Activated CD4-positive, alpha-beta T cell treated with anti-CD3 and anti-CD28 coated beads, Interleukin-2, amount 10 ng/mL, durations not matched to agents 7 days and 5 days (primary cell): ENCODE data around the gene DENND5A. TPM values are rescaled to one million over a fixed set of nuclear protein-coding genes. Genes with fewer than 3 reads are reported as not detected.

Experiments used
- CTCF ChIA-PET: fragments of 350-600 bp; sonication (Branson Sonifier 250); formaldehyde crosslinking; loops from one replicate; lab custom pipeline; 2021; ENCODE audit warnings: antibody characterized with exemption; lab: Charles Lee
- POLR2A ChIA-PET: fragments of 350-600 bp; sonication (Branson Sonifier 250); formaldehyde crosslinking; loops from one replicate; lab custom pipeline; 2021; ENCODE audit warnings: antibody characterized with exemption; lab: Charles Lee
- DNase-seq: peaks from one replicate; pipeline ENCODE4 v3.0.0-alpha.2; 2020
- H3K27ac Mint-ChIP-seq: one replicate; pipeline ENCODE4 v1.8.0; 2021; ENCODE audit warnings: mild to moderate bottlenecking, moderate library complexity, mixed read lengths
- H3K27me3 Mint-ChIP-seq: one replicate; pipeline ENCODE4 v1.8.0; 2021; ENCODE audit warnings: mixed read lengths
- H3K36me3 Mint-ChIP-seq: one replicate; pipeline ENCODE4 v1.8.0; 2021; ENCODE audit warnings: low read depth, mixed read lengths
- H3K4me1 Mint-ChIP-seq: one replicate; pipeline ENCODE4 v1.8.0; 2021; ENCODE audit warnings: mixed read lengths
- H3K4me3 Mint-ChIP-seq: one replicate; pipeline ENCODE4 v1.8.0; 2021; ENCODE audit warnings: mild to moderate bottlenecking, moderate library complexity, mixed read lengths
- H3K9me3 Mint-ChIP-seq: one replicate; pipeline ENCODE4 v1.8.0; 2021; ENCODE audit warnings: mixed read lengths
- total RNA-seq, 2 experiments: library from RNA; stranded (reverse); gene quantifications; one replicate each; pipeline ENCODE4 v1.2.3, GENCODE V29; 2021

The DENND5A gene
- total RNA-seq, 2 experiments from 2014 or later, result 70.2 to 93.5 TPM

- H3K9me3 Mint-ChIP-seq, result no peaks in the 10 kb centered on the region
- peaks cover 5% of the 10 kb centered on the region for H3K4me1 Mint-ChIP-seq
- ChIA-PET POLR2A (interaction anchor here (0.5 kb wide), 1 partner anchor 314 kb away, joined by 3 read pairs; no protein-coding TSS in a partner anchor), CTCF (interaction anchor here (1.3 kb wide), 1 partner anchor 13 kb away, joined by 3 read pairs; no protein-coding TSS in a partner anchor)
- DNase-seq, result no peak
- no peaks in the 10 kb centered on the region for H3K27me3 Mint-ChIP-seq
- no peak overlapping the region for H3K4me3 Mint-ChIP-seq
- H3K27ac Mint-ChIP-seq, result no peak overlapping the region
- H3K36me3 Mint-ChIP-seq, result peaks cover 53% of the 10 kb centered on the region
These were observed 114.2 kb downstream of the DENND5A start for GRCh38 chr11:9150926-9151325.

DNA sequence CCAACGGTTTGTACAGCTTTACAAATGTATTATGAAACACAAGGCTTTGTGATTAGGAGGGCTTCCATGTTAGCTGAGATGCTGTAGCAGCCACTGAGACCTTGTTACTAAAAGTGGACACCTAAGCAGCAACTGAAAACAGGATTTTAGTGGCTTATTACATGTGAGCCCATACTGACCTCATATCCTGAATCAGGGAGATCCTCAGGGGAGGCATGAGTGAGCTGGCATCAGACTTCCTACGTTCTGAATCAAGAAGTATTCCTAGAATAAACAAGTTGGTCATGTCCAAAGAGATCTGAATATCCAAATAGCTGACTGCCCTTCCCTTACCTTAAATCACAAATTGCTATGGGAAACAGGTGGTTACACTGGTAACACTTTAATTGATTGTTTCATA lies 114.6 kb downstream of the DENND5A start:
- POLR2A ChIA-PET, result no interaction called here
- Mint-ChIP-seq H3K36me3 (peaks cover 50% of the 10 kb centered on the region), H3K4me3 (no peak overlapping the region), H3K27me3 (no peaks in the 10 kb centered on the region), H3K9me3 (no peaks in the 10 kb centered on the region), H3K4me1 (peaks cover 5% of the 10 kb centered on the region), H3K27ac (no peak overlapping the region)
- CTCF ChIA-PET, result interaction anchor here (1.3 kb wide), 1 partner anchor 13 kb away, joined by 3 read pairs; no protein-coding TSS in a partner anchor
- DNase-seq, result no peak

DNA sequence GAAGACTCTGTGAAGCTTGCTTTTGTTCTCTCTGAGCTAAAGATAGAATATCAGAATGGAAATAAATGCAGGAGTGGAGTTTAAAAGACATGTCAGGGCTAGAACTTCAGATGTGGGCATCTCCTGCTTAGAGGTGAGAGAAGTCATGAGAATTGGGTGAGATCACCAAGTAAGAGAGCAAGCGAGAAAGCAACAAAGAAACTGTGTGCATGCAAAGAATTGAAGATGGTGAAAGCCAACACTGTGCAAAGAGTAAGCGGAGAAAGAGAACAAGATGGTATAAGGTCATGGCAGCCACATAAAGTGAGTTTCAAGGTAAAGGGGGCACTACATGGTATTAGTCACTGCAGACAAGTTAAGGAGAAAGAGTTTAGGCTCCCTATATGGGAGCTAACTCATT lies 116.4 kb downstream of the DENND5A start:
- ChIA-PET POLR2A (no interaction called here), CTCF (interaction anchor here (0.9 to 1.2 kb wide), 2 partner anchors 9 to 11 kb away, joined by 5 read pairs; no protein-coding TSS in a partner anchor)
- DNase-seq, result no peak
- H3K27me3 Mint-ChIP-seq, result no peaks in the 10 kb centered on the region
- peaks cover 63% of the 10 kb centered on the region for H3K36me3 Mint-ChIP-seq
- H3K9me3 Mint-ChIP-seq, result no peaks in the 10 kb centered on the region
- H3K4me3 Mint-ChIP-seq, result no peak overlapping the region
- no peak overlapping the region for H3K27ac Mint-ChIP-seq
- peaks cover 13% of the 10 kb centered on the region for H3K4me1 Mint-ChIP-seq

DNA sequence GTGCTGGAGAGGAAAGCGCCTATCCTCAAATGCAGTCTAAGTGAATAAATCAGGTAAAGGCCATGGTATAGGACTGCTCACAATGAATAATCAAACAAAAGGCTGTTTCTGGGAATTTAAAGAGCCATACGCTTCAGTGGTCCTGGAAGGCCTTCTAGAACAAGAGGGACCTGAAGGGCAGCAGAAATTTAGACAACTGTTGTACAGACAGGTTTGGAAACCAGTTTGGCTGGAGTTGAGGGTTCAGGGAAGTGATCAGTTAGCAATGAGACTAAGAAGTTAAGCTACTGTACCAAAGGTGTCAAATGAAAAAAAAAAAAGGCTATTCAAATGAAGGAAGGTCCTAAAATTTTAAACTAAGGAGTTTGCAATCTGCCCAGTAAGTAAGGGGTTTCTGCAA lies 117.1 kb downstream of the DENND5A start:
- Mint-ChIP-seq H3K9me3 (no peaks in the 10 kb centered on the region), H3K4me1 (peaks cover 13% of the 10 kb centered on the region), H3K36me3 (peaks cover 68% of the 10 kb centered on the region), H3K27ac (no peak overlapping the region), H3K4me3 (no peak overlapping the region), H3K27me3 (no peaks in the 10 kb centered on the region)
- CTCF ChIA-PET, result interaction anchor here (0.9 to 1.2 kb wide), 2 partner anchors 8 to 10 kb away, joined by 5 read pairs; no protein-coding TSS in a partner anchor
- no peak for DNase-seq
- POLR2A ChIA-PET, result no interaction called here

GRCh38 chr11:9146477-9146876 lies 118.7 kb downstream of the DENND5A start:
- Mint-ChIP-seq H3K27me3 (no peaks in the 10 kb centered on the region), H3K27ac (no peak overlapping the region), H3K9me3 (no peaks in the 10 kb centered on the region), H3K4me1 (peaks cover 13% of the 10 kb centered on the region), H3K4me3 (no peak overlapping the region), H3K36me3 (peaks cover 68% of the 10 kb centered on the region)
- ChIA-PET POLR2A (no interaction called here), CTCF (interaction anchor here (0.6 to 1.5 kb wide), 3 partner anchors 9 to 96 kb away, joined by 3 to 6 read pairs (median 5); no protein-coding TSS in a partner anchor)
- DNase-seq, result no peak

DNA sequence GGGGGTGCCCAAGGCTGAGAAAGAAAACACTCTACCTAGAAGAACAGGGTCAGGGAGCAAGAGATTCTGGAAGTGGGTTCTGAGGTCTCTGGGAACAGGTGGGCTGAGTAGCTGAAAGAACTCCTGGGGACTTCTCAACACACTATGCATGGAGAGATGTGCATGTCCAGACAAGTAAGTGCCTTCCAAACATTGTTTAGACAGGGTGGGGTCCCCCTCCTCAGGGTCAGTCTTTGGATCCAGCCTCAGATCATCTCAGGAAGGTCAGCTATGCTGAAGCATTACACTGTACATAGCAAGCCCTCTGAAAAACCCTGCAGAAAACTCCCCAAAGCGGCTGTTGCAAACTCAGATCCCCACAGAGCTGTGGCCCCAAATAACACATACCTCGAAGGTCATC lies 119.9 kb downstream of the DENND5A start:
- H3K27me3 Mint-ChIP-seq, result no peaks in the 10 kb centered on the region
- DNase-seq, result no peak
- no peaks in the 10 kb centered on the region for H3K9me3 Mint-ChIP-seq
- H3K4me1 Mint-ChIP-seq, result peaks cover 19% of the 10 kb centered on the region
- CTCF ChIA-PET, result interaction anchor here (0.6 to 1.7 kb wide), 4 partner anchors 9 to 1376 kb away, joined by 3 to 6 read pairs (median 6); no protein-coding TSS in a partner anchor
- no peak overlapping the region for H3K4me3 Mint-ChIP-seq
- peaks cover 66% of the 10 kb centered on the region for H3K36me3 Mint-ChIP-seq
- H3K27ac Mint-ChIP-seq, result no peak overlapping the region
- POLR2A ChIA-PET, result no interaction called here

DNA sequence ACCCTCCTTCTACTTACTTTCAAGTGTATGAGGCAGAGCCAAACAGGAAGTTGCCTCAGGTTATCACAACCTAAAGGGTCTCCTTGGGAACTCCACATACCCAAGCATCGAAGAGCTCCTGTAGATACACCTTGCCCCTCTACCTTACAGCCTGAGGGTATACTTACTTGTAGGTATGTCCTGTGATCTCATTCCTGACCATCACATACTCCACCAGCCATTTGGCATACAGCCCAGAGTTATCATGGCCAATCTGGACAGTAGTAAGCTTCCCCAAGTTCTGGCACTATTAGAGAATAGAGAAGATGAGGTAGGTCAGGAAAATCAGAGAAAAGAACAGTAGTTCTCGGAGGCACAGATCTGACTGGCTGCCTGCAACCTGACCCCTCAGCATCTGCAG lies 120.3 kb downstream of the DENND5A start:
- CTCF ChIA-PET, result interaction anchor here (0.6 to 1.7 kb wide), 4 partner anchors 9 to 1376 kb away, joined by 3 to 6 read pairs (median 6); no protein-coding TSS in a partner anchor
- no peak for DNase-seq
- peaks cover 21% of the 10 kb centered on the region for H3K4me1 Mint-ChIP-seq
- no peaks in the 10 kb centered on the region for H3K9me3 Mint-ChIP-seq
- no peak overlapping the region for H3K27ac Mint-ChIP-seq
- H3K27me3 Mint-ChIP-seq, result no peaks in the 10 kb centered on the region
- peaks cover 66% of the 10 kb centered on the region for H3K36me3 Mint-ChIP-seq
- H3K4me3 Mint-ChIP-seq, result no peak overlapping the region
- POLR2A ChIA-PET, result no interaction called here

DNA sequence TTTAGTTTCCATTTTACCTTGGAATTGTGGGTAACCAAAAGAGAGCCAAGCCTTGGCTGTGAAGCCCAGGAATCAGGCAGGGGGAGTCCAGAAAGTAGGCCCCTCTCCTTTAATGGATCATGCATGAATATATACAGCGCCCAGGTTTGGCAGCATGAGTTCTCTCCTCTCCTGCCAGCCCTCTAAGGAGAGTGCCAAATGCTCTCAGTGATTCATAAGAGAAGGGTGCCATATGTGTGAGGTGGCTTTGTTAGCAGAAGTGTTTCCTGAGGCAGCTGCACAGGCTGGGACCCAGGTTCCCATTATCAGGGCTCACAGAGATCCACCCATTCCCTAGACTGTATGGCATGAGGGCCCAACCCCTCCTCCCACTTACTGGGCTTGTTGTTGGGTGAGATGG lies 121.4 kb downstream of the DENND5A start:
- Mint-ChIP-seq H3K36me3 (peaks cover 61% of the 10 kb centered on the region), H3K4me1 (peaks cover 24% of the 10 kb centered on the region), H3K27ac (no peak overlapping the region), H3K9me3 (no peaks in the 10 kb centered on the region), H3K4me3 (no peak overlapping the region), H3K27me3 (no peaks in the 10 kb centered on the region)
- POLR2A ChIA-PET, result no interaction called here
- DNase-seq, result no peak
- CTCF ChIA-PET, result interaction anchor here (1.3 kb wide), 1 partner anchor 229 kb away, joined by 3 read pairs; no protein-coding TSS in a partner anchor

- Mint-ChIP-seq H3K4me1 (peaks cover 28% of the 10 kb centered on the region), H3K9me3 (no peaks in the 10 kb centered on the region), H3K27ac (peak overlapping the region; percentile 4), H3K4me3 (no peak overlapping the region), H3K36me3 (peaks cover 58% of the 10 kb centered on the region), H3K27me3 (no peaks in the 10 kb centered on the region)
- DNase-seq, result no peak
- ChIA-PET POLR2A (no interaction called here), CTCF (interaction anchor here (1.3 kb wide), 1 partner anchor 531 kb away, joined by 3 read pairs; no protein-coding TSS in a partner anchor)
These were observed 122.4 kb downstream of the DENND5A start for GRCh38 chr11:9142732-9143131.

DNA sequence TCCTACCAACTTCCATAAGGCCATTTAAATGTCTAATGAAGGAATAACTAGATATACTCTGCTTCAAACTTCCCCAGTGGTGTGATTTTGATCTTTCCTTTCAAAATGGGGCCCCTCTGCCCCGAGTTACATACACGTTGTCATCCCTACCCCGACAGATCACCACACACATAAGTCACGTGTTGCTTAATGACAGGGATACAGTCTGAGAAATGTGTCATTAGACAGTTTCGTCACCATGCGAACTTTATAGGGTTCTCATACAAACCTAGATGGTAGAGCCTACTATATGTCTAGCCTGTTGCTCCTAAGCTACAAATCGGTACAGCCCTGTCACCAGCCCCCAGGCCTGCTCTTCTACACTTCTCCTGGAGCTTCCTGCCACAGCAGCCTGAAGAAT lies 124.0 kb downstream of the DENND5A start:
- CTCF ChIA-PET, result interaction anchor here (1.7 kb wide), 1 partner anchor 126 kb away, joined by 8 read pairs; no protein-coding TSS in a partner anchor

DNA sequence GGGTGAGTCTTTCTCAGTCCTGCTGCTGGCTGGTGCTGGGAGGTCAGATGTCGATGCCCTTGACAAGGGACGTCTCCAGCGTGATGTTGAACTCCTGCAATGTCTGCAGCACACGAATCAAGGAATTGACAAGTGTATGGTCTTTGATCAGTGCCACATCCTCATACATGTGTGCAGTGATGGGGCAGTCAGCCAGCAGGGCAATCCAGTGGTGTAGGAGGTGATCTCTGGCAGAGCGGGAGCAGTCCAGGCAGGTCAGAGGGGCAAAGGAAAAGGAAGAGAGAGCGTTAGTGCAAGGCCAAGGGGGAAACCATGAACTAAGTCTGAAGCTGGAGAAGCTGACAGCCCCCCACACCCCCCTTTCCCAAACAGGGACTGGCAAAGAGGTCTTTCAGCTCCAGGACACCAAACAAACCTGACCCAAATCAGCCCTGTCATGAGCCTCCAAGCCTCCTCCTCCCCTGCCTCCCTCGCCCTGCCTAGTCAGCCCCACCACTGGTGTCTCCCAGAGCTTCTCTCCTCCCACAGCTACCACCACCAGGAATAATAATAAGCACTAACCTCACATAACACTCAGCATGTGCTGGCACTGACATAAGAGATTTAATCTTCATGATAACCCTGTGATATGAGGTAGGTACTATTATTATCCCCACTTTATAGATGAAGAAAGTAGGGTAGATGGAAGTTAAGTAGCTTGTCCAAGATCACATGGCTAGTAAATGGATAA lies 125.4 kb downstream of the DENND5A start:
- no peak for DNase-seq
- Mint-ChIP-seq H3K27me3 (no peaks in the 10 kb centered on the region), H3K4me1 (peaks cover 36% of the 10 kb centered on the region), H3K36me3 (peaks cover 51% of the 10 kb centered on the region), H3K9me3 (no peaks in the 10 kb centered on the region), H3K27ac (peak overlapping the region; percentile 7), H3K4me3 (no peak overlapping the region)
- ChIA-PET POLR2A (no interaction called here), CTCF (interaction anchor here (0.8 to 1.7 kb wide), 4 partner anchors 9 to 124 kb away, joined by 3 to 8 read pairs (median 4); no protein-coding TSS in a partner anchor)

More for the DNA sequence above, 124.0 kb downstream of the DENND5A start:
- H3K27ac Mint-ChIP-seq, result no peak overlapping the region
- peaks cover 41% of the 10 kb centered on the region for H3K4me1 Mint-ChIP-seq
- no peak for DNase-seq
- H3K27me3 Mint-ChIP-seq, result no peaks in the 10 kb centered on the region
- H3K4me3 Mint-ChIP-seq, result no peak overlapping the region
- no peaks in the 10 kb centered on the region for H3K9me3 Mint-ChIP-seq
- POLR2A ChIA-PET, result no interaction called here
- H3K36me3 Mint-ChIP-seq, result peaks cover 55% of the 10 kb centered on the region

- peaks cover 42% of the 10 kb centered on the region for H3K36me3 Mint-ChIP-seq
- H3K4me1 Mint-ChIP-seq, result peaks cover 33% of the 10 kb centered on the region
- CTCF ChIA-PET, result interaction anchor here (0.6 to 2.2 kb wide), 13 partner anchors 10 to 321 kb away, joined by 3 to 29 read pairs (median 5); partner anchors contain the start of gene ZNF143
- POLR2A ChIA-PET, result no interaction called here
- H3K4me3 Mint-ChIP-seq, result no peak overlapping the region
- no peaks in the 10 kb centered on the region for H3K9me3 Mint-ChIP-seq
- no peaks in the 10 kb centered on the region for H3K27me3 Mint-ChIP-seq
- H3K27ac Mint-ChIP-seq, result peak overlapping the region; percentile 34
- DNase-seq, result no peak
These were observed 126.3 kb downstream of the DENND5A start for GRCh38 chr11:9138612-9139579.
